Duodenal mucosa (tissue), 2 donors: ENCODE data around the gene ITGB1.

ENCODE experiments used
- H3K27ac ChIP-seq: one replicate; pipeline ENCODE4 v1.7.0; 2013; ENCODE audit warnings: low read depth, low read length
- H3K27me3 ChIP-seq, 2 donors: one replicate each; pipeline ENCODE4 v1.7.0; 2013; ENCODE audit warnings: low read length in 2 of 2, control low read depth in 1 of 2; ENCODE audit not compliant: insufficient read depth in 2 of 2, control insufficient read depth in 1 of 2
- H3K36me3 ChIP-seq, 2 donors: one replicate each; pipeline ENCODE4 v1.7.0; 2013; ENCODE audit warnings: low read length in 2 of 2, control low read depth in 1 of 2; ENCODE audit not compliant: insufficient read depth in 2 of 2, control insufficient read depth in 1 of 2
- H3K4me1 ChIP-seq, 2 donors: one replicate each; pipeline ENCODE4 v1.7.0; 2013; ENCODE audit warnings: low read length in 2 of 2, control low read depth in 1 of 2; ENCODE audit not compliant: insufficient read depth in 2 of 2, control insufficient read depth in 1 of 2
- H3K4me3 ChIP-seq, 2 donors: one replicate each; pipeline ENCODE4 v1.7.0; 2013; ENCODE audit warnings: low read length in 2 of 2, low read depth in 1 of 2
- H3K9ac ChIP-seq, 2 donors: one replicate each; pipeline ENCODE4 v1.7.0; 2013; ENCODE audit warnings: low read length in 2 of 2, low read depth in 1 of 2
- H3K9me3 ChIP-seq, 2 donors: one replicate each; pipeline ENCODE4 v1.7.0; 2013; ENCODE audit warnings: low read length in 2 of 2, control low read depth in 1 of 2; ENCODE audit not compliant: control insufficient read depth in 1 of 2

Gene ITGB1

GRCh38 chr10:32949221-32949678 is 8.8 kb downstream of the ITGB1 start:
- Histone ChIP-seq H3K4me3 (no peak overlapping the region), H3K4me1 (peaks cover 21 to 73% of the 10 kb centered on the region in 2 donors), H3K9me3 (no peaks in the 10 kb centered on the region), H3K27ac (no peak overlapping the region), H3K9ac (no peak overlapping the region), H3K36me3 (no peaks in the 10 kb centered on the region), H3K27me3 (no peaks in the 10 kb centered on the region)

GRCh38 chr10:32948451-32948850 is 9.6 kb downstream of the ITGB1 start:
- no peaks in the 10 kb centered on the region for H3K27me3 ChIP-seq
- no peaks in the 10 kb centered on the region for H3K9me3 ChIP-seq
- H3K4me1 ChIP-seq: peaks cover 21 to 73% of the 10 kb centered on the region in 2 donors
- no peak overlapping the region for H3K9ac ChIP-seq
- H3K27ac ChIP-seq: no peak overlapping the region
- no peak overlapping the region for H3K4me3 ChIP-seq
- no peaks in the 10 kb centered on the region for H3K36me3 ChIP-seq

GRCh38 chr10:32947586-32947985 is 10.4 kb downstream of the ITGB1 start:
- Histone ChIP-seq H3K4me3 (no peak overlapping the region), H3K9me3 (no peaks in the 10 kb centered on the region), H3K27ac (no peak overlapping the region), H3K36me3 (no peaks in the 10 kb centered on the region), H3K27me3 (no peaks in the 10 kb centered on the region), H3K9ac (no peak overlapping the region), H3K4me1 (peaks cover 25 to 72% of the 10 kb centered on the region in 2 donors)

GRCh38 chr10:32946108-32946507 is 11.9 kb downstream of the ITGB1 start:
- Histone ChIP-seq H3K27ac (no peak overlapping the region), H3K9me3 (no peaks in the 10 kb centered on the region), H3K36me3 (no peaks in the 10 kb centered on the region), H3K9ac (no peak overlapping the region), H3K4me1 (peaks cover 29 to 71% of the 10 kb centered on the region in 2 donors), H3K4me3 (no peak overlapping the region), H3K27me3 (no peaks in the 10 kb centered on the region)

- Histone ChIP-seq H3K4me3 (no peak overlapping the region), H3K4me1 (peaks cover 39 to 69% of the 10 kb centered on the region in 2 donors), H3K9me3 (no peaks in the 10 kb centered on the region)
Measured at GRCh38 chr10:32943854-32944661, 14.0 kb downstream of the ITGB1 start.

DNA sequence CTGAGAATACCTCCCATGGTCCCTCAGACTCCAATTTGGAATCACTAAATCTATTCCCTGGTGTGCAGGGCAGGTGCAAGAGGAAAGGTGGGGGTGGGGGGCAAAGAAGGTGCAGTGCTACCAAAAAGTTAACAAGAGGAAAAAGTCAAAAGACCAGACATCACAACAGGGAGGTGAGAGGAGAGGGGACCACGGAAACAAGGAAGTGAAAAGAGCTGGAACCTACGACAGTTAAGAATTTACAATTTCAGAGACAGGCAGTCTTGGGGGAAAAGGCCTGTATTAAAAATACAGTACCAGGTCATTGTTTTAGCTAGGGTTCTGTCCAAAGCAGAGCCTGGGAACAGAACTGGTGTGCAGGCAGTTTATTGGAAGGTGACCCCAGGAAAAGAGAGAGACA is 14.6 kb downstream of the ITGB1 start:
- no peak overlapping the region for H3K4me3 ChIP-seq
- no peaks in the 10 kb centered on the region for H3K9me3 ChIP-seq
- no peaks in the 10 kb centered on the region for H3K27me3 ChIP-seq
- no peak overlapping the region for H3K9ac ChIP-seq
- H3K27ac ChIP-seq: no peak overlapping the region
- no peaks in the 10 kb centered on the region for H3K36me3 ChIP-seq
- peaks cover 43 to 70% of the 10 kb centered on the region in 2 donors for H3K4me1 ChIP-seq

More at GRCh38 chr10:32943854-32944661, 14.0 kb downstream of the ITGB1 start:
- Histone ChIP-seq H3K27ac (peak overlapping the region; percentile 33), H3K9ac (no peak overlapping the region), H3K36me3 (no peaks in the 10 kb centered on the region), H3K27me3 (no peaks in the 10 kb centered on the region)

GRCh38 chr10:32942081-32942480 is 15.9 kb downstream of the ITGB1 start:
- no peak overlapping the region for H3K27ac ChIP-seq
- H3K4me1 ChIP-seq: peaks cover 51 to 73% of the 10 kb centered on the region in 2 donors
- no peak overlapping the region for H3K4me3 ChIP-seq
- H3K36me3 ChIP-seq: no peaks in the 10 kb centered on the region
- no peaks in the 10 kb centered on the region for H3K27me3 ChIP-seq
- H3K9me3 ChIP-seq: no peaks in the 10 kb centered on the region
- no peak overlapping the region for H3K9ac ChIP-seq

DNA sequence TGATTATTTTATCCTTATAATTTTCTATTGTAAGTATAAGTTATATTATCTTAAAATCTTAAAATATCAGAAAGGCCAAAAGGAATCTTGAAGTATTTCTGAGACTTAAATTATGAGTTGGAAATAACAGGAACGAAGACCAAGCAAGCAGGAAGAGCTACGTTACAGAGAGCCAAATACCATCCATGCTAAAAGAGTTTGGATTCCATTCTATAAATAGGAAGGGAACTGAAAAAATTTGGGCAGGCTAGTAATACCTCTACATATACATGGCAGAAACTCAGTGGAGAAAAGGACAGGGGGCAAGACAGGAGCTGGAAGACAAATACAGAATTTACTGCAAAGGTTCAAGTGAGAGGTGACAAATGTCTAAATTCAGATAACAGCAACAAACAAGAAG is 16.7 kb downstream of the ITGB1 start:
- H3K9me3 ChIP-seq: no peaks in the 10 kb centered on the region
- H3K4me1 ChIP-seq: peaks cover 51 to 71% of the 10 kb centered on the region in 2 donors
- H3K9ac ChIP-seq: no peak overlapping the region
- no peaks in the 10 kb centered on the region for H3K36me3 ChIP-seq
- no peak overlapping the region for H3K4me3 ChIP-seq
- no peak overlapping the region for H3K27ac ChIP-seq
- no peaks in the 10 kb centered on the region for H3K27me3 ChIP-seq

GRCh38 chr10:32940321-32941301 is 17.4 kb downstream of the ITGB1 start:
- H3K27me3 ChIP-seq: no peaks in the 10 kb centered on the region
- no peaks in the 10 kb centered on the region for H3K36me3 ChIP-seq
- H3K4me3 ChIP-seq: no peak overlapping the region
- H3K9ac ChIP-seq: no peak overlapping the region
- peaks cover 51 to 66% of the 10 kb centered on the region in 2 donors for H3K4me1 ChIP-seq
- no peaks in the 10 kb centered on the region for H3K9me3 ChIP-seq
- no peak overlapping the region for H3K27ac ChIP-seq
